Measurements from ENCODE around the gene TMEM253. TPM values are rescaled to one million over a fixed set of nuclear protein-coding genes. Genes with fewer than 3 reads are reported as not detected.

TMEM253 gene
- total and polyA plus RNA-seq, 9 of the 15 experiments (the other 6 are each of a cell fraction or from before 2014, with no cell fraction given): 0.11 to 0.61 (median 0.26) TPM; not detected in 3

- TF ChIP-seq ZNF512 (tag; IDR thresholded peaks at IDR 0.05): no peak
- no peak for TF ChIP-seq SRSF7 (optimal IDR thresholded peaks at IDR 0.05; ENCODE audit: low read depth, low read length)
- TF ChIP-seq ZNF3 (CRISPR knock-in tag; IDR thresholded peaks at IDR 0.05): no peak
- no peak for TF ChIP-seq PKNOX1 (IDR thresholded peaks at IDR 0.05)
- no peak for TF ChIP-seq BACH1 (tag; IDR thresholded peaks at IDR 0.05)
- TF ChIP-seq KDM2B (CRISPR knock-in tag; IDR thresholded peaks at IDR 0.05): no peak
- no peak for TF ChIP-seq GTF2B (IDR thresholded peaks at IDR 0.05; ENCODE audit: extremely low read depth, insufficient read length)
- TF ChIP-seq NFE2 (IDR thresholded peaks at IDR 0.05; ENCODE audit: low read depth): no peak
- TF ChIP-seq KDM1A (IDR thresholded peaks at IDR 0.05): 0 out of 4 replicates have a peak, but pooled peaks of 1 of the 2 experiments have one; percentile 16
Observed at GRCh38 chr14:21087294-21088091, 13.4 kb upstream of the TMEM253 start (continued).

All from K562 (cell line).